Lung (tissue), 12 donors: Measurements from ENCODE around the gene C11orf21. TPM values are rescaled to one million over a fixed set of nuclear protein-coding genes. Genes with fewer than 3 reads are reported as not detected.

Experiments
- ATAC-seq: fragments of 200-7000 bp; cut with Tn5 transposase; one replicate; pipeline ENCODE4 v1.9.1; 2020; ENCODE audit warnings: moderate number of reproducible peaks; ENCODE audit not compliant: insufficient read depth, low FRiP score
- DNase-seq, 3 donors: peaks; one replicate each; pipeline ENCODE4 v3.0.0-alpha.2; 2013 to 2017
- H3K27ac ChIP-seq, 2 donors: one replicate each; pipeline ENCODE4 v1.5.1; 2013; ENCODE audit warnings: mild to moderate bottlenecking in 2 of 2, moderate library complexity in 2 of 2, control low read depth in 1 of 2, inconsistent platforms in 1 of 2, low read depth in 1 of 2, low read length in 1 of 2
- H3K27me3 ChIP-seq, 3 donors: one replicate each; pipeline ENCODE4 v1.5.1; 2013; ENCODE audit warnings: low read length in 2 of 3; ENCODE audit not compliant: control insufficient read depth in 3 of 3, insufficient read depth in 3 of 3
- H3K36me3 ChIP-seq, 4 donors: one replicate each; pipeline ENCODE4 v1.5.1; 2013; ENCODE audit warnings: low read length in 4 of 4, mild to moderate bottlenecking in 1 of 4, moderate library complexity in 1 of 4; ENCODE audit not compliant: control insufficient read depth in 4 of 4, insufficient read depth in 4 of 4
- H3K4me1 ChIP-seq, 5 donors: one replicate each; pipeline ENCODE4 v1.5.1; 2013; ENCODE audit warnings: low read length in 5 of 5, mild to moderate bottlenecking in 2 of 5, moderate library complexity in 1 of 5; ENCODE audit not compliant: control insufficient read depth in 5 of 5, insufficient read depth in 5 of 5
- H3K4me3 ChIP-seq: one replicate; pipeline ENCODE4 v1.5.1; 2013; ENCODE audit warnings: mild to moderate bottlenecking, control low read depth, moderate library complexity
- H3K9ac ChIP-seq, 2 donors: one replicate each; pipeline ENCODE4 v1.5.1; 2013; ENCODE audit warnings: low read length in 2 of 2, control low read depth in 1 of 2; ENCODE audit not compliant: insufficient read depth in 1 of 2
- H3K9me3 ChIP-seq, 4 donors: one replicate each; pipeline ENCODE4 v1.5.1; 2013; ENCODE audit warnings: low read length in 3 of 4, mild to moderate bottlenecking in 1 of 4, moderate library complexity in 1 of 4; ENCODE audit not compliant: control insufficient read depth in 4 of 4, insufficient read depth in 3 of 4
- CTCF ChIP-seq: IDR thresholded peaks from 2 replicates; pipeline ENCODE4 v1.5.1; 2012; ENCODE audit warnings: mild to moderate bottlenecking; ENCODE audit errors: control extremely low read depth, extremely low read depth
- WGBS, 2 donors: extraction: QIAGEN DNeasy Blood & Tissue Kit; methylation state at CpG; one replicate each; pipeline ENCODE4 v1.1.7; 2013; 5-methylcytosine and 5-hydroxymethylcytosine counted together
- polyA plus RNA-seq, 2 donors: library from polyadenylated mRNA; stranded (reverse); fragments of 200-250 nt; gene quantifications; one replicate each; pipeline ENCODE4 v1.2.1, GENCODE V29; 2013
- total RNA-seq, 2 donors: library from RNA; depleted of rRNA in 1 of 2; stranded (reverse); fragments of >200 nt in 1 of 2; gene quantifications; one replicate each; pipeline ENCODE4 v1.2.1, GENCODE V29; 2014 to 2021
- donor health status: control.
- donor health status: control.
- donor health status: Bipolar disorder and iron deficiency.
- donor health status: healthy.
- donor health status: DM: yes; HTN: yes; CAD: no.

Gene C11orf21
- total and polyA plus RNA-seq, 4 donors: 3.4 to 6.0 (median 4.8) TPM

- DNase-seq: no peak
- WGBS, 2 donors: 87 to 93% methylated on average over 24 to 26 of the region's 26 CpGs
- Histone ChIP-seq H3K9me3 (no peaks in the 10 kb centered on the region), H3K4me1 (no peaks in the 10 kb centered on the region), H3K27ac (no peak overlapping the region), H3K9ac (no peak overlapping the region), H3K4me3 (no peak overlapping the region), H3K36me3 (no peaks in the 10 kb centered on the region), H3K27me3 (no peaks in the 10 kb centered on the region)
- ATAC-seq: no peak
- no peak for TF ChIP-seq CTCF
Measured at GRCh38 chr11:2260491-2261364, 41.0 kb downstream of the C11orf21 start.

- no peak for TF ChIP-seq CTCF
- no peak for ATAC-seq
- no peak for DNase-seq
- H3K27ac ChIP-seq: no peak overlapping the region
- H3K4me1 ChIP-seq: no peaks in the 10 kb centered on the region
- WGBS, 2 donors: 77 to 80% methylated on average over 11 to 12 of the region's 12 CpGs
- no peaks in the 10 kb centered on the region for H3K27me3 ChIP-seq
- H3K9me3 ChIP-seq: no peaks in the 10 kb centered on the region
- H3K9ac ChIP-seq: no peak overlapping the region
- no peak overlapping the region for H3K4me3 ChIP-seq
- no peaks in the 10 kb centered on the region for H3K36me3 ChIP-seq
Measured at GRCh38 chr11:2259897-2260451, 41.7 kb downstream of the C11orf21 start.

GRCh38 chr11:2259466-2259830 is 42.3 kb downstream of the C11orf21 start:
- ATAC-seq (no peak), DNase-seq (no peak)
- Histone ChIP-seq H3K9ac (no peak overlapping the region), H3K36me3 (no peaks in the 10 kb centered on the region), H3K9me3 (no peaks in the 10 kb centered on the region), H3K4me3 (no peak overlapping the region), H3K27me3 (no peaks in the 10 kb centered on the region), H3K4me1 (no peaks in the 10 kb centered on the region), H3K27ac (no peak overlapping the region)
- 85 to 89% methylated on average over 8 of the region's 8 CpGs for WGBS, 2 donors
- TF ChIP-seq CTCF: no peak
